ENCODE measurements around the gene CLDN11.

DNA sequence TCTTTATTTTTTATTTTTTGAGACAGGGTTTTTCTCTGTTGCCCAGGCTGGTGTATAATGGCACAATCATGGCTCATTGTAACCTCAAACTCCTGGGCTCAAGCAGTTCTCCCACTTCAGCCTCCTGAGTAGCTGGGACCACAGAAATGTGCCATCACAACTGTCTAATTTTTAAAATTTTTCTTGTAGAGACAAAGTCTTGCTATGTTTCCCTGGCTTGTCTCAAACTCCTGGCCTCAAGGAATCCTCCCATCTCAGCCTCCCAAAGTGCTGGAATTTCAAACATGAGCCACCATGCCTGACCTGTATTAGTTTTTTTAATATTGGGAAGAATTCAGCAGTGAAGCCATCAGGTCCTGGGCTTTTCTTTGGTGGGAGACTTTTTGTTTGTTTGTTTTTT lies 13.6 kb upstream of the CLDN11 start:
- TF ChIP-seq BHLHE40 (IDR thresholded peaks at IDR 0.05; ENCODE audit: borderline replicate concordance) (no peak), L3MBTL2 (conservative IDR thresholded peaks at IDR 0.05) (no peak), ELF4 (IDR thresholded peaks at IDR 0.05) (no peak), HDGF (IDR thresholded peaks at IDR 0.05; ENCODE audit: borderline replicate concordance) (no peak), TARDBP (IDR thresholded peaks at IDR 0.05) (no peak), SP1 (IDR thresholded peaks at IDR 0.05) (no peak), ARNT (IDR thresholded peaks at IDR 0.05) (no peak), FOXM1 (IDR thresholded peaks at IDR 0.05; ENCODE audit: borderline replicate concordance) (no peak), ZNF384 (IDR thresholded peaks at IDR 0.05) (no peak), FOXK2 (IDR thresholded peaks at IDR 0.05) (no peak), SUZ12 (IDR thresholded peaks at IDR 0.05) (no peak), FOXA1 (IDR thresholded peaks at IDR 0.05) (no peak)
- TF ChIP-seq, protein P1, sequence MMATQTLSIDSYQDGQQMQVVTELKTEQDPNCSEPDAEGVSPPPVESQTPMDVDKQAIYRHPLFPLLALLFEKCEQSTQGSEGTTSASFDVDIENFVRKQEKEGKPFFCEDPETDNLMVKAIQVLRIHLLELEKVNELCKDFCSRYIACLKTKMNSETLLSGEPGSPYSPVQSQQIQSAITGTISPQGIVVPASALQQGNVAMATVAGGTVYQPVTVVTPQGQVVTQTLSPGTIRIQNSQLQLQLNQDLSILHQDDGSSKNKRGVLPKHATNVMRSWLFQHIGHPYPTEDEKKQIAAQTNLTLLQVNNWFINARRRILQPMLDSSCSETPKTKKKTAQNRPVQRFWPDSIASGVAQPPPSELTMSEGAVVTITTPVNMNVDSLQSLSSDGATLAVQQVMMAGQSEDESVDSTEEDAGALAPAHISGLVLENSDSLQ (IDR thresholded peaks at IDR 0.05) = no peak
